ENCODE measurements around the gene TSPAN14. TPM values are rescaled to one million over a fixed set of nuclear protein-coding genes. Genes with fewer than 3 reads are reported as not detected.

The TSPAN14 gene
- total and polyA plus RNA-seq, 9 donors = 15.8 to 59.5 (median 45.3) TPM

DNA sequence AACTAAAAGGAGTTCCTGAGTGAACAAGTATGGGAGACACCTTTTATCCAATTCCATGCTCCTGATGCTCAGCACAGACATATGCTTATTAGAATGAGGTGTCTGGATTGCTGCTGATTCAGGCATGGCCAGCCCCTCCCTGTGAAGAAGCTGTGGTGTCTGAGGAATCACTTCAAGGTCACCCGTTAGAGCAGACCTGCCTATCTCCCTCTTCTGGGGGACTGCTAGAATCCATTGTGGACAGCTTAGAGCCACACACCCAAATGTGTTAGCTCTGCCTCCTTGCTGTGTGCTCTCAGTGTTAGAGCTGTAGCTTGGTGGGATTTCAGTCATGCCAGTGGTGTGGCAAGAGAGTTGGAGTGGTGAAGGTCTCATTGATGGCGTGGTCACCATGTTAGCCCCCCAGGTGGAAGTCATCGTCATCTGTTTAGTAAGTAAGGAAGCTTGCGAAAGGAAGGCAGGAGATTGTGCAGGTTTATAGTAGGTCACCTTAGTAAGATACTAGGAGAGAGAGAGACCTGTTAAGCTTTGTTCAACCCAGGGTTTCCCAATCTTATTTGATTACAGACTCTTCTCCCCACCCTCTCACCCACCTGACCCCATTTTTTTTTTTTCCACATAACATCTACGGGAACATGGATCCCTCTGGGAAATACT is 32.9 kb upstream of the TSPAN14 start:
- Histone ChIP-seq H3K36me3 (ENCODE audit: control insufficient read depth, insufficient read depth, low read length) (peaks cover 30% of the 10 kb centered on the region), H3K27me3 (ENCODE audit: control insufficient read depth, insufficient read depth, low read length) (no peaks in the 10 kb centered on the region), H3K4me1 (ENCODE audit: control insufficient read depth, insufficient read depth, low read length) (peaks cover 14% of the 10 kb centered on the region), H3K27ac (ENCODE audit: low read length) (no peak overlapping the region), H3K4me3 (ENCODE audit: low read length) (no peak overlapping the region), H3K9me3 (replicated peaks; ENCODE audit: control insufficient read depth, low read depth, low read length) (no peaks in the 10 kb centered on the region)
- DNase-seq = no peak
- WGBS (ENCODE audit: insufficient coverage) = 100% methylated on average over 1 of the region's 5 CpGs

DNA sequence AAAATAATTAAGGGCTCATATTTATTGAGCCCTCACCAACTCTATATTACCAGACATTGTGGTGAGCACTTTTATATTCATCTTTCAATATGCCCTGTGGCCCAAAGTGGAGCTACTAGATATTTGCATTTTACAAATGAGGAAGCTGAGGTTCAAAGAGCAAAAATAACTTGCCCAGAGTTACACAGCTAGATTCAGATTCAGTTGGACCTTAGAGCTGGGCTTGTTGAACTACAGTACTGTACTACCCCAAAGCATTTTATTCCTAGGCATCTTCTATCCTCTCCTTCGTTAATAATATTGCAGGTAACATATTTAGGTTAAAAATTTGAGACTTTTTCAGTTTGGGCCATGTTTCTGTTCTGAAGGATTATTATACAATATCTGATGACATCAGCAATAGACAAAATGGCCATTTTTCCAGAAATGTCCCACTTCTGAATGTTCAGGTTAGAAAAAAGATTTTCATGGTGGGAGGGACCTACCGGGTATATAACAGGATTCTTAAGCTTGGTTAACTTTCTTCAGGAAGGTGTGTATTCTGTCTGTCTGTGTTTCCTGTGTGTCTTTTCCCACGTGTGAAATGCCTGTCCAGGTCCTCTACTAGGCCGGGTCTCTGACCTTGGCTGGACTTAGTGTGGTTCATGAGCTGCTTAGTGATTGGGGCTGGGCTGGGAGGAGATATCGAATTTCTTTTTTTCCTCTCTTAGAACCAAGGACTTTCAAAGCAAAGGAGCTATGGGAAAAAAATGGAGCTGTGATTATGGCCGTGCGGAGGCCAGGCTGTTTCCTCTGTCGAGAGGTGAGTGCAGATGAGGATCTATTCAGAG is 32.2 kb upstream of the TSPAN14 start:
- no peak for DNase-seq
- WGBS (ENCODE audit: insufficient coverage) = no CpG with 5 or more reads among the region's 8 CpGs
- Histone ChIP-seq H3K4me3 (ENCODE audit: low read length) (no peak overlapping the region), H3K27ac (ENCODE audit: low read length) (no peak overlapping the region), H3K4me1 (ENCODE audit: control insufficient read depth, insufficient read depth, low read length) (peaks cover 6% of the 10 kb centered on the region), H3K36me3 (ENCODE audit: control insufficient read depth, insufficient read depth, low read length) (peaks cover 35% of the 10 kb centered on the region), H3K27me3 (ENCODE audit: control insufficient read depth, insufficient read depth, low read length) (no peaks in the 10 kb centered on the region), H3K9me3 (replicated peaks; ENCODE audit: control insufficient read depth, low read depth, low read length) (no peaks in the 10 kb centered on the region)

DNA sequence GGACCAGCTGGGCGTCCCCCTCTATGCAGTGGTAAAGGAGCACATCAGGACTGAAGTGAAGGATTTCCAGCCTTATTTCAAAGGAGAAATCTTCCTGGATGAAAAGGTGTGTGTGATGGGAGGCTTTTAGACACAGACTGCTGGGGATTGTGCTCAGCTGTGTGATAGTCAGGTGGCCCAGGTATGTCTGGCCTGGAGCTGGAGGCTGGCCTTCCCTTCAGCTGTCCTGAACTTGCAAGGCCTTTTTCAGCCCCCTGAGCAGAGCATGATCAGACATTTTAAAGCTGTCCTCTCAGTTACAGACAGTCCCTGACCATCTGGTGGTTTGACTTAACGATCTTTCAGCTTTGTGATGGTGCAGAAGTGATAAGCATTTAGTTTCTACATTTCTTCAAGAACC is 28.2 kb upstream of the TSPAN14 start:
- no peaks in the 10 kb centered on the region for H3K4me1 ChIP-seq (ENCODE audit: control insufficient read depth, insufficient read depth, low read length)
- H3K9me3 ChIP-seq (replicated peaks; ENCODE audit: control insufficient read depth, low read depth, low read length) = no peaks in the 10 kb centered on the region
- H3K27ac ChIP-seq (ENCODE audit: low read length) = no peak overlapping the region
- DNase-seq = no peak
- H3K4me3 ChIP-seq (ENCODE audit: low read length) = no peak overlapping the region
- peaks cover 59% of the 10 kb centered on the region for H3K36me3 ChIP-seq (ENCODE audit: control insufficient read depth, insufficient read depth, low read length)
- 86% methylated on average over 1 of the region's 2 CpGs for WGBS (ENCODE audit: insufficient coverage)
- H3K27me3 ChIP-seq (ENCODE audit: control insufficient read depth, insufficient read depth, low read length) = no peaks in the 10 kb centered on the region

DNA sequence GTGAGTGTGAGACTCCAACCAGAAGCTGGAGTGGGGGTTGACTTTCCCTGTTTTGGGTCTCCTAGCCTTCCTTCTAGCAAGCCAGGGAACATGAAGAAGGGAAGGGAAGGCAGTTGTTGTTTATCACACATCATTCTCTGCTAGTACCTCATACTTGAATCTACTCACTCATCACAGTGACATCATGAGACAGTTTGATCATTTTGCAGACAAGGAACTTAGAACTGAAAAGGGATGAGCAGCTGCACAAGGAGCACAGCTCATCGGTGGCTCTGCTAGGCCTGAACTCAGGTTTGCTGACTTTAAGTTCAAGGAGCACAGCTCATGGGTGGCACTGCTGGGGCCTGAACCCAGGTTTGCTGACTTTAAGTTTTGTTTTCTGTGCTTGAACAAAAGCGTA is 26.6 kb upstream of the TSPAN14 start:
- no peaks in the 10 kb centered on the region for H3K27me3 ChIP-seq (ENCODE audit: control insufficient read depth, insufficient read depth, low read length)
- H3K27ac ChIP-seq (ENCODE audit: low read length) = no peak overlapping the region
- 97% methylated on average over 2 of the region's 2 CpGs for WGBS (ENCODE audit: insufficient coverage)
- H3K9me3 ChIP-seq (replicated peaks; ENCODE audit: control insufficient read depth, low read depth, low read length) = no peaks in the 10 kb centered on the region
- H3K4me3 ChIP-seq (ENCODE audit: low read length) = no peak overlapping the region
- H3K36me3 ChIP-seq (ENCODE audit: control insufficient read depth, insufficient read depth, low read length) = peaks cover 58% of the 10 kb centered on the region
- no peak for DNase-seq
- H3K4me1 ChIP-seq (ENCODE audit: control insufficient read depth, insufficient read depth, low read length) = no peaks in the 10 kb centered on the region

- H3K4me3 ChIP-seq (ENCODE audit: low read length) = no peak overlapping the region
- no peaks in the 10 kb centered on the region for H3K27me3 ChIP-seq (ENCODE audit: control insufficient read depth, insufficient read depth, low read length)
- no peak overlapping the region for H3K27ac ChIP-seq (ENCODE audit: low read length)
- H3K9me3 ChIP-seq (replicated peaks; ENCODE audit: control insufficient read depth, low read depth, low read length) = no peaks in the 10 kb centered on the region
- H3K36me3 ChIP-seq (ENCODE audit: control insufficient read depth, insufficient read depth, low read length) = peaks cover 49% of the 10 kb centered on the region
- no peaks in the 10 kb centered on the region for H3K4me1 ChIP-seq (ENCODE audit: control insufficient read depth, insufficient read depth, low read length)
- no peak for DNase-seq
- WGBS (ENCODE audit: insufficient coverage) = 70% methylated on average over 6 of the region's 9 CpGs
These were observed 24.6 kb upstream of the TSPAN14 start for GRCh38 chr10:80429521-80429973.

GRCh38 chr10:80433134-80433533 is 21.0 kb upstream of the TSPAN14 start:
- 83% methylated on average over 1 of the region's 3 CpGs for WGBS (ENCODE audit: insufficient coverage)
- H3K4me3 ChIP-seq (ENCODE audit: low read length) = no peak overlapping the region
- H3K36me3 ChIP-seq (ENCODE audit: control insufficient read depth, insufficient read depth, low read length) = peaks cover 25% of the 10 kb centered on the region
- no peaks in the 10 kb centered on the region for H3K27me3 ChIP-seq (ENCODE audit: control insufficient read depth, insufficient read depth, low read length)
- H3K9me3 ChIP-seq (replicated peaks; ENCODE audit: control insufficient read depth, low read depth, low read length) = no peaks in the 10 kb centered on the region
- no peaks in the 10 kb centered on the region for H3K4me1 ChIP-seq (ENCODE audit: control insufficient read depth, insufficient read depth, low read length)
- H3K27ac ChIP-seq (ENCODE audit: low read length) = no peak overlapping the region
- no peak for DNase-seq

DNA sequence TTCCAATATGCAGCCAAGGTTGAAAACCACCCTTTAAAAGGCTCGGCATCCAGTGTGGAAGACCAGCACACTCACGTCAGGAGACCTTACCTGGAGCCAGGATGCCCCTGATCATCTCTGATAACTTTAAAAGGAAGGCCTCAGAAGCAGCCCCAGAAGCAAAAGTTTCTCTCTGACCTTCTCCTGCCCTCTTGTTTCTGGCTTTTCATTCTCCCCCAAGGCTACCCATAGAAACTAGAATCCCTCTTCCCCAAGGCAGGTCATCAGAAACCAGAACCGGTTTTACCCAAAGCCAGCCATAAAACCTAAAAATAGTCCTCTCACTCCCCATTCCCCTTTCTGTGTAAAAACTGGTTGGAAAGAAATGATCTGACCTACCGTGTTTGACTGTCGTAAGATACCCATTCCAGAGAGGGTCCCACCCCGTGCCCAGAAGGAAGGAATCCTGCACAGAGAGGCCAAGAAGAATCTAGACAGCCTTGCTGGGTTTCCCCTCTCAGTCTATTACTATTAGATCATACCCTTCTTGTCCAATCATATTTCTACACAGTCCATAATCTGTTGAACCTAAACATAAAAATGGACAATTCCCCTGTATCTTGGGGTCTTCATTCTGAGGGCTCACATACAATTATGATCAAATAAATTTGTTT is 17.5 kb upstream of the TSPAN14 start:
- no peak for DNase-seq
- Histone ChIP-seq H3K4me3 (ENCODE audit: low read length) (no peak overlapping the region), H3K9me3 (replicated peaks; ENCODE audit: control insufficient read depth, low read depth, low read length) (no peaks in the 10 kb centered on the region), H3K27me3 (ENCODE audit: control insufficient read depth, insufficient read depth, low read length) (no peaks in the 10 kb centered on the region), H3K27ac (ENCODE audit: low read length) (no peak overlapping the region), H3K4me1 (ENCODE audit: control insufficient read depth, insufficient read depth, low read length) (no peaks in the 10 kb centered on the region), H3K36me3 (ENCODE audit: control insufficient read depth, insufficient read depth, low read length) (peaks cover 10% of the 10 kb centered on the region)
- 42% methylated on average over 5 of the region's 6 CpGs for WGBS (ENCODE audit: insufficient coverage)

DNA sequence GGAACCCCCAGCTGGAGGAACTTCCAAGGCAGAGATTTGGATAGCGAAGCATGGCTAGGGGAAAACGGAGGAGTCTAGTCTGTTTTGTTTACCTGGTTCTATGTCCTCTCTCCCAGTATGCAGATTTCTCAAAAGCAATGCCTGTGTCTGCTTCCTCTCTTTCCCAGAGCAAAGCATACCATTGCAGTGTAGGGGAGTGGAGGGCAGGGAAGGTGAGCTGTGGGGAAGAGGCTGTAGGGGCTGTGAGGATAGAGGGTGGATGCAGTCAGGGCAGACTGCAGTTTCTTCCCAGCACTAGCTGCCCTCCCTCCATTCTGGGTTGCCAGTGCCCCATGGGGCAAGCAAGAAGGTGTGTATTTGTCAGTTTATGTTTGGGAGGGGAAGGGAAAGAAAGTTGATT is 16.9 kb upstream of the TSPAN14 start:
- no peak for DNase-seq
- Histone ChIP-seq H3K27me3 (ENCODE audit: control insufficient read depth, insufficient read depth, low read length) (no peaks in the 10 kb centered on the region), H3K36me3 (ENCODE audit: control insufficient read depth, insufficient read depth, low read length) (peaks cover 4% of the 10 kb centered on the region), H3K4me1 (ENCODE audit: control insufficient read depth, insufficient read depth, low read length) (no peaks in the 10 kb centered on the region), H3K4me3 (ENCODE audit: low read length) (no peak overlapping the region), H3K9me3 (replicated peaks; ENCODE audit: control insufficient read depth, low read depth, low read length) (no peaks in the 10 kb centered on the region), H3K27ac (ENCODE audit: low read length) (no peak overlapping the region)
- no CpG with 5 or more reads among the region's 2 CpGs for WGBS (ENCODE audit: insufficient coverage)

DNA sequence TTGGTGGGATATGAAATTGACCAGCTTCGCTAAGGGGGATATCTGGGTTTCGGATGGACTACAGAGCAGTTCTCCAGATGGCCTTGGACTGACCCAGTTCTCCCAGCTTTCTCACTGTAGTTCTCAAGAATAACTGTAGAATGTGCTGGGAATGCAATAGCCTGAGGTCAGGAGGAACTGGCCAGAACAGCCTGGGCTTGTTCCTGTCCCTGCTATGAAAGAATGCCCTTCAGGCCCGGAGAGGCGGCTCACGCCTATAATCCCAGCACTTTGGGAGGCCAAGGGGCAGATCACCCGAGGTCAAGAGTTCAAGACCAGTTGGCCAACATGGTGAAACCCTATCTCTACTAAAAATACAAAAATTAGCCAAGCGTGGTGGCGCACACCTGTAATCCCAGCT is 12.3 kb upstream of the TSPAN14 start:
- H3K9me3 ChIP-seq (replicated peaks; ENCODE audit: control insufficient read depth, low read depth, low read length) = no peaks in the 10 kb centered on the region
- no peak overlapping the region for H3K4me3 ChIP-seq (ENCODE audit: low read length)
- H3K4me1 ChIP-seq (ENCODE audit: control insufficient read depth, insufficient read depth, low read length) = peaks cover 15% of the 10 kb centered on the region
- no peak overlapping the region for H3K27ac ChIP-seq (ENCODE audit: low read length)
- 76% methylated on average over 3 of the region's 8 CpGs for WGBS (ENCODE audit: insufficient coverage)
- H3K27me3 ChIP-seq (ENCODE audit: control insufficient read depth, insufficient read depth, low read length) = no peaks in the 10 kb centered on the region
- DNase-seq = no peak
- no peaks in the 10 kb centered on the region for H3K36me3 ChIP-seq (ENCODE audit: control insufficient read depth, insufficient read depth, low read length)

- peaks cover 15% of the 10 kb centered on the region for H3K4me1 ChIP-seq (ENCODE audit: control insufficient read depth, insufficient read depth, low read length)
- H3K4me3 ChIP-seq (ENCODE audit: low read length) = no peak overlapping the region
- no peak overlapping the region for H3K27ac ChIP-seq (ENCODE audit: low read length)
- DNase-seq = no peak
- no peaks in the 10 kb centered on the region for H3K9me3 ChIP-seq (replicated peaks; ENCODE audit: control insufficient read depth, low read depth, low read length)
- 83% methylated on average over 1 of the region's 3 CpGs for WGBS (ENCODE audit: insufficient coverage)
- H3K27me3 ChIP-seq (ENCODE audit: control insufficient read depth, insufficient read depth, low read length) = no peaks in the 10 kb centered on the region
- no peaks in the 10 kb centered on the region for H3K36me3 ChIP-seq (ENCODE audit: control insufficient read depth, insufficient read depth, low read length)
These were observed 11.2 kb upstream of the TSPAN14 start for GRCh38 chr10:80442879-80443278.

Measured in muscle of leg (tissue), 11 donors.